Measurements from ENCODE around the gene ASB10. TPM values are rescaled to one million over a fixed set of nuclear protein-coding genes. Genes with fewer than 3 reads are reported as not detected.

Gene ASB10
- total RNA-seq, 1 donor from 2014 or later = not detected

GRCh38 chr7:151228024-151228866 is 41.2 kb upstream of the ASB10 start:
- Mint-ChIP-seq H3K4me3 (ENCODE audit: unreplicated experiment) (peak overlapping the region; percentile 97), H3K9me3 (ENCODE audit: unreplicated experiment) (no peaks in the 10 kb centered on the region), H3K4me1 (ENCODE audit: unreplicated experiment) (peaks cover 30% of the 10 kb centered on the region), H3K27me3 (ENCODE audit: unreplicated experiment) (peaks cover 12% of the 10 kb centered on the region), H3K36me3 (ENCODE audit: low read depth, unreplicated experiment) (peaks cover 22% of the 10 kb centered on the region), H3K27ac (ENCODE audit: unreplicated experiment) (peak overlapping the region; percentile 89)
- no peak for TF ChIP-seq CTCF (IDR thresholded peaks at IDR 0.05; ENCODE audit: unreplicated experiment)
- no peak for DNase-seq (ENCODE audit: low spot score)

- no peak for TF ChIP-seq CTCF (IDR thresholded peaks at IDR 0.05; ENCODE audit: unreplicated experiment)
- Mint-ChIP-seq H3K36me3 (ENCODE audit: low read depth, unreplicated experiment) (peaks cover 28% of the 10 kb centered on the region), H3K4me3 (ENCODE audit: unreplicated experiment) (peak within 1 kb of the TSS; percentile 97), H3K4me1 (ENCODE audit: unreplicated experiment) (peaks cover 25% of the 10 kb centered on the region), H3K27me3 (ENCODE audit: unreplicated experiment) (peaks cover 10% of the 10 kb centered on the region), H3K27ac (ENCODE audit: unreplicated experiment) (peak within 1 kb of the TSS; percentile 89), H3K9me3 (ENCODE audit: unreplicated experiment) (no peaks in the 10 kb centered on the region)
- DNase-seq (ENCODE audit: low spot score) = peak; percentile 99
Observed at GRCh38 chr7:151226875-151227782, 40.1 kb upstream of the ASB10 start, which contains the start of gene ABCF2. ABCF2 (minus strand) TSS chr7:151227205; CDS start chr7:151226458, 747 bp downstream.

- Mint-ChIP-seq H3K36me3 (ENCODE audit: low read depth, unreplicated experiment) (peaks cover 27% of the 10 kb centered on the region), H3K4me1 (ENCODE audit: unreplicated experiment) (peaks cover 19% of the 10 kb centered on the region)
- no peak for TF ChIP-seq CTCF (IDR thresholded peaks at IDR 0.05; ENCODE audit: unreplicated experiment)
Observed at GRCh38 chr7:151226560-151226874, 39.5 kb upstream of the ASB10 start.

GRCh38 chr7:151225948-151226510 is 39.0 kb upstream of the ASB10 start:
- no peak for TF ChIP-seq CTCF (IDR thresholded peaks at IDR 0.05; ENCODE audit: unreplicated experiment)
- Mint-ChIP-seq H3K4me1 (ENCODE audit: unreplicated experiment) (peaks cover 18% of the 10 kb centered on the region), H3K27ac (ENCODE audit: unreplicated experiment) (no peak overlapping the region), H3K27me3 (ENCODE audit: unreplicated experiment) (peaks cover 6% of the 10 kb centered on the region), H3K36me3 (ENCODE audit: low read depth, unreplicated experiment) (peaks cover 28% of the 10 kb centered on the region), H3K4me3 (ENCODE audit: unreplicated experiment) (peak overlapping the region; percentile 97), H3K9me3 (ENCODE audit: unreplicated experiment) (no peaks in the 10 kb centered on the region)
- no peak for DNase-seq (ENCODE audit: low spot score)

More at GRCh38 chr7:151226560-151226874, 39.5 kb upstream of the ASB10 start:
- peaks cover 6% of the 10 kb centered on the region for H3K27me3 Mint-ChIP-seq (ENCODE audit: unreplicated experiment)
- H3K9me3 Mint-ChIP-seq (ENCODE audit: unreplicated experiment) = no peaks in the 10 kb centered on the region
- H3K4me3 Mint-ChIP-seq (ENCODE audit: unreplicated experiment) = peak overlapping the region; percentile 97
- no peak for DNase-seq (ENCODE audit: low spot score)
- no peak overlapping the region for H3K27ac Mint-ChIP-seq (ENCODE audit: unreplicated experiment)
